Tibial nerve (tissue), 3 donors: ENCODE measurements around the gene HIP1R.

Experiments
- CTCF ChIP-seq, 5 experiments: fragments of 200-600 bp in 3 of 5; fragments of 450-650 bp in 2 of 5; sonication (generic) in 3 of 5; IDR thresholded peaks; one replicate each; pipeline ENCODE4 v1.5.1; 2016 to 2019; ENCODE audit warnings: antibody characterized with exemption in 5 of 5, mild to moderate bottlenecking in 3 of 5, moderate library complexity in 2 of 5
- POLR2A ChIP-seq, 2 donors: fragments of 450-650 bp; IDR thresholded peaks; one replicate each; pipeline ENCODE4 v1.6.1; 2017; ENCODE audit warnings: antibody characterized with exemption in 2 of 2, mild to moderate bottlenecking in 2 of 2, moderate library complexity in 2 of 2

- TF ChIP-seq CTCF (IDR thresholded peaks at IDR 0.05) (no peak), POLR2A (IDR thresholded peaks at IDR 0.05) (no peak)
These were observed 18.5 kb downstream of the HIP1R start for GRCh38 chr12:122853582-122854245.
